ENCODE measurements around the gene MACROD2.

The MACROD2 gene

DNA sequence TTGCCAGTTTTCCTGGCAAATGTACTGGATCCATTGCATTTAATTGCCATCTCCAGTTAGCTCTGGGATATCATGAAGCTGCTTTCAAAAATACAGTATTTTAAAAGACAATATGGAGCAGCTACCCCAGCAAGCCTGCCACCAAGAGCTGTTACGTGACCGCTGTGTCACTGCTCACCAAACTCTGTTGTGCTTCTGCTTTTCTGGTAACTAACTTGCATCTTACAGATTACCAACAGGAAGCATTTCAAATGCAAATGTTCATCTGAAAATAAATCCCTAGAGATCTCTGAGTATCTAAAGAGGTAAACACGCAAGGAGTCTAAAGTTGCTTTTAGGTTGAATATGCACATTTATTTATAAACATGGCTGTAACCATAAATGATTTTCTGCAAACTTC, 1569.7 kb downstream of the MACROD2 start:
- Histone ChIP-seq H3K36me3 (ENCODE audit: low read length) (no peaks in the 10 kb centered on the region), H2AFZ (ENCODE audit: low read depth, low read length, severe bottlenecking) (no peak overlapping the region), H4K20me1 (ENCODE audit: low read depth, low read length) (no peaks in the 10 kb centered on the region), H3K27me3 (ENCODE audit: low read length) (no peaks in the 10 kb centered on the region), H3F3A (ENCODE audit: insufficient read depth) (no peaks in the 10 kb centered on the region), H3K4me3 (ENCODE audit: insufficient read depth, low read length, poor library complexity, severe bottlenecking) (no peak overlapping the region), H3K79me2 (ENCODE audit: insufficient read depth, low read length) (no peaks in the 10 kb centered on the region), H3K27ac (ENCODE audit: low read depth, low read length) (no peak overlapping the region), H3K9me2 (replicated peaks; ENCODE audit: insufficient read depth, low read length) (no peaks in the 10 kb centered on the region), H3K9ac (ENCODE audit: low read length) (no peak overlapping the region), H3K4me2 (ENCODE audit: low read depth, low read length, poor library complexity, severe bottlenecking) (no peak overlapping the region), H3K9me3 (ENCODE audit: insufficient read depth, low read length) (no peaks in the 10 kb centered on the region)
- no peak for TF ChIP-seq EZH2phosphoT487 (conservative IDR thresholded peaks at IDR 0.05; ENCODE audit: low read length)
- TF ChIP-seq, protein P1, sequence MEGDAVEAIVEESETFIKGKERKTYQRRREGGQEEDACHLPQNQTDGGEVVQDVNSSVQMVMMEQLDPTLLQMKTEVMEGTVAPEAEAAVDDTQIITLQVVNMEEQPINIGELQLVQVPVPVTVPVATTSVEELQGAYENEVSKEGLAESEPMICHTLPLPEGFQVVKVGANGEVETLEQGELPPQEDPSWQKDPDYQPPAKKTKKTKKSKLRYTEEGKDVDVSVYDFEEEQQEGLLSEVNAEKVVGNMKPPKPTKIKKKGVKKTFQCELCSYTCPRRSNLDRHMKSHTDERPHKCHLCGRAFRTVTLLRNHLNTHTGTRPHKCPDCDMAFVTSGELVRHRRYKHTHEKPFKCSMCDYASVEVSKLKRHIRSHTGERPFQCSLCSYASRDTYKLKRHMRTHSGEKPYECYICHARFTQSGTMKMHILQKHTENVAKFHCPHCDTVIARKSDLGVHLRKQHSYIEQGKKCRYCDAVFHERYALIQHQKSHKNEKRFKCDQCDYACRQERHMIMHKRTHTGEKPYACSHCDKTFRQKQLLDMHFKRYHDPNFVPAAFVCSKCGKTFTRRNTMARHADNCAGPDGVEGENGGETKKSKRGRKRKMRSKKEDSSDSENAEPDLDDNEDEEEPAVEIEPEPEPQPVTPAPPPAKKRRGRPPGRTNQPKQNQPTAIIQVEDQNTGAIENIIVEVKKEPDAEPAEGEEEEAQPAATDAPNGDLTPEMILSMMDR (IDR thresholded peaks at IDR 0.05; ENCODE audit: insufficient read depth, low read length, poor library complexity, severe bottlenecking) = no peak

DNA sequence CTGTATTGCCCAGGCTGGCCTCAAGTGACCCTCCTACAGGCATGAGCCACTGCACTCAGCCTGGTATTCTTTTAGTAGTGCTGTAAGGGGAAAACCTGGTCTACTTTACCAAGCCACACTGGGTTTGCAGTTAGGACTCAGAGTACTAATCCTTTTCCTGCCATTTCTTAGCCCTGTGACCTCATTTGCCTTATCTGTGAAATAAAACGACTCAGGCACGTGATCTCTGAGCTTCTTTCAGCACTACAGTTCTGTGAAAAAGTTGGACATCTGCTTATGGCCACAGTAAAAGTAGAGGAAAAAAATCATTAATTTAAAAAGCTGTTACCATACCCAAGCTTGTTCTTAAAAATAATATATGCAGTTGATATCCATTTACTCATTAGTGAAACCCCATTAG, 1570.5 kb downstream of the MACROD2 start:
- no peak overlapping the region for H3K4me3 ChIP-seq (ENCODE audit: insufficient read depth, low read length, poor library complexity, severe bottlenecking)
- no peaks in the 10 kb centered on the region for H4K20me1 ChIP-seq (ENCODE audit: low read depth, low read length)
- TF ChIP-seq, protein P1 (IDR thresholded peaks at IDR 0.05; ENCODE audit: insufficient read depth, low read length, poor library complexity, severe bottlenecking) = no peak
- TF ChIP-seq EZH2phosphoT487 (conservative IDR thresholded peaks at IDR 0.05; ENCODE audit: low read length) = no peak
- no peak overlapping the region for H3K9ac ChIP-seq (ENCODE audit: low read length)
- no peaks in the 10 kb centered on the region for H3K27me3 ChIP-seq (ENCODE audit: low read length)
- H3K4me2 ChIP-seq (ENCODE audit: low read depth, low read length, poor library complexity, severe bottlenecking) = no peak overlapping the region
- no peak overlapping the region for H3K27ac ChIP-seq (ENCODE audit: low read depth, low read length)
- H3K79me2 ChIP-seq (ENCODE audit: insufficient read depth, low read length) = no peaks in the 10 kb centered on the region
- no peaks in the 10 kb centered on the region for H3K36me3 ChIP-seq (ENCODE audit: low read length)
- no peaks in the 10 kb centered on the region for H3F3A ChIP-seq (ENCODE audit: insufficient read depth)
- H3K9me2 ChIP-seq (replicated peaks; ENCODE audit: insufficient read depth, low read length) = no peaks in the 10 kb centered on the region
- H2AFZ ChIP-seq (ENCODE audit: low read depth, low read length, severe bottlenecking) = no peak overlapping the region
- no peaks in the 10 kb centered on the region for H3K9me3 ChIP-seq (ENCODE audit: insufficient read depth, low read length)

DNA sequence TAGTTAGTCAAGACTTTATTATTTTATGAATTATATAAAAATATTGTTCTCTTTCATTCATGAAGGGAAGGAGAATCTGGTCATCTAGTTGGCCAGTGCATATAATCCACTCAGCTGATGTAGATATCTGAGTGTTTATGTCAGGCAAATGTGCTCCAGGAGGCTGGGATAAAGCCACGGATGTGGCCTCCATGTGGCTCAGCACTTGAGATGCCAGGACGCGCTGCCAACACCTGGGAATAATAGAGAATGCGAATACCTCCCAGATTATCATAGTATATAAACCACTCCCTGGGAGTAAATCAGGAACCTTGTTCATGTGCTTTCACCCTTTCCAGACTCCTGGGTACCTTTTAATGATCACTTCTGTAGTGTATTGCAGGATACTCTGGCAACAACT, 1571.9 kb downstream of the MACROD2 start:
- no peak overlapping the region for H2AFZ ChIP-seq (ENCODE audit: low read depth, low read length, severe bottlenecking)
- H4K20me1 ChIP-seq (ENCODE audit: low read depth, low read length) = no peaks in the 10 kb centered on the region
- no peak overlapping the region for H3K27ac ChIP-seq (ENCODE audit: low read depth, low read length)
- no peaks in the 10 kb centered on the region for H3K27me3 ChIP-seq (ENCODE audit: low read length)
- H3K9me3 ChIP-seq (ENCODE audit: insufficient read depth, low read length) = no peaks in the 10 kb centered on the region
- no peak overlapping the region for H3K9ac ChIP-seq (ENCODE audit: low read length)
- H3K36me3 ChIP-seq (ENCODE audit: low read length) = no peaks in the 10 kb centered on the region
- no peak overlapping the region for H3K4me2 ChIP-seq (ENCODE audit: low read depth, low read length, poor library complexity, severe bottlenecking)
- no peaks in the 10 kb centered on the region for H3F3A ChIP-seq (ENCODE audit: insufficient read depth)
- no peaks in the 10 kb centered on the region for H3K79me2 ChIP-seq (ENCODE audit: insufficient read depth, low read length)
- TF ChIP-seq EZH2phosphoT487 (conservative IDR thresholded peaks at IDR 0.05; ENCODE audit: low read length) = no peak
- TF ChIP-seq, protein P1 (IDR thresholded peaks at IDR 0.05; ENCODE audit: insufficient read depth, low read length, poor library complexity, severe bottlenecking) = no peak
- H3K9me2 ChIP-seq (replicated peaks; ENCODE audit: insufficient read depth, low read length) = no peaks in the 10 kb centered on the region
- no peak overlapping the region for H3K4me3 ChIP-seq (ENCODE audit: insufficient read depth, low read length, poor library complexity, severe bottlenecking)
